Measurements from ENCODE around the gene BAG5. TPM values are rescaled to one million over a fixed set of nuclear protein-coding genes. Genes with fewer than 3 reads are reported as not detected.

Gene BAG5
- total and polyA plus RNA-seq, 2 of the 8 experiments (the other 6 are each of a cell fraction or from before 2014, with no cell fraction given): 7.4 to 29.5 TPM

DNA sequence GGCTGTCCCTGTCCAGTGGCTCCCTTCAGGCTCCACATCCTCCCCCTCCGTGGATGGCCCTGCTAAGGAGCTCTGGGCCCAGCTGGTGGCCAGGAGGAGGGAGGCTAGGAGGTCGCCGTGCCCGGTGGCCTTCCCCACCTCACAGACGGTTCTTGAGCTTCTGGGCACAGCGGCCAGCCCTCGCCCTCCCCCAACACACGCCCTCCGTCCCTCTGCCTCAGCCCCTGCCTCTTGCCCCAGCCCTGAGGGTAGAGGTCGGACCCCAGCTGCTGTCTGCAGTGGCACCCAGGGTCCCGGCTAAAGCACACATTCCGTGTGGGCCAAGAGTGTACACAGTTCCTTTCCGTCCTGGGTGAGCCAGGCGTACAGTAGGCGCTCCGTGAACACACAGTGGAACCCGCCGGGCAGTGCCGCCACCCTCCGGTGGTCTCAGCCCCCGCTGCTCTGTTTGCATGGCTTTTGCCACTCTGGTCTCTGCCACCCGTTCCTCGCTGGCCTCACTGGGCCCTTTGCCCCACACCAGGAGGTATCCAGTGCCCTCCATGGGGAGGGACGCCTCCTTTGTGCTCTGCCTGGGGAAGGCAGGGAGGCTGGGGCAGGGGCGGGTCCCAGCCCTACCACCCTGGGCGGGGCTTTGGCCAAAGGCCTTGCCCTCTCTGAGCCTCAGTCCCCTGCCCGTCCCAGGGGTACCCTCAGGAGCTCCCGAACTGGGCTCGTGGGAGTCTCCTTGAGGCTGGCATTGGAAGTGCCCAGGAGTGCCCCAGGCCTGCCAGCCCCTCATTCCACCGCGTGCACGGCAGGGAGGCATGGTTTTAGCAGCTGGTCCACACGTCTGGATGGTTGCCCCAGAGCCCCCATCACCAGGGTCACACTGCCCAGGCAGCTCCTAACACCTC is 20.5 kb downstream of the BAG5 start:
- Histone ChIP-seq H4K91ac (replicated peaks; ENCODE audit: insufficient read length, low read length) (peak overlapping the region; percentile 100), H3K4me3 (ENCODE audit: extremely low read depth in 1 of 4, insufficient read depth in 2 of 4, low read depth in 3 of 4, low read length in 4 of 4) (peak overlapping the region in 3 of 4 experiments; percentile 16 to 50 (median 28); a peak in 6 of 8 replicates), H3K4me1 (replicated peaks in 1 of 4; ENCODE audit: control insufficient read depth in 3 of 4, insufficient read depth in 4 of 4, low read length in 3 of 4) (peaks cover 0 to 32% (median 29%) of the 10 kb centered on the region in 4 experiments; a peak in 6 of 7 replicates), H3K14ac (ENCODE audit: insufficient read length) (no peak overlapping the region), H2BK12ac (ENCODE audit: low read depth, low read length) (peak overlapping the region; percentile 99; the same call in 1 of the 2 replicates), H3K79me2 (ENCODE audit: control insufficient read depth in 1 of 2, insufficient read depth in 2 of 2, low read length in 2 of 2) (no peaks in the 10 kb centered on the region), H3K27ac (ENCODE audit: low read depth, low read length) (peak overlapping the region; percentile 94), H4K20me1 (replicated peaks in 1 of 2; ENCODE audit: control insufficient read depth in 1 of 2, insufficient read depth in 2 of 2, low read length in 2 of 2) (peaks cover 0 to 6% of the 10 kb centered on the region in 2 experiments), H4K8ac (ENCODE audit: extremely low read depth, insufficient read depth, low read length) (peak overlapping the region; percentile 92; the same call in 1 of the 2 replicates), H3K18ac (ENCODE audit: extremely low read depth, low read length) (peak overlapping the region; percentile 99), H2BK20ac (ENCODE audit: low read length) (peak overlapping the region; percentile 97), H3K79me1 (ENCODE audit: low read depth, low read length) (no peaks in the 10 kb centered on the region), H4K5ac (ENCODE audit: insufficient read length, low read depth, low read length) (peak overlapping the region; percentile 92), H2AK5ac (ENCODE audit: low read depth, low read length) (no peak overlapping the region; the same call in 1 of the 2 replicates), H3K23me2 (ENCODE audit: low read depth, low read length) (no peaks in the 10 kb centered on the region), H3K4ac (replicated peaks; ENCODE audit: insufficient read length, low read depth, low read length) (peak overlapping the region; percentile 100), H2BK15ac (ENCODE audit: low read length) (peak overlapping the region; percentile 88; the same call in 1 of the 2 replicates), H3K27me3 (replicated peaks in 1 of 4; ENCODE audit: control insufficient read depth in 3 of 4, extremely low read depth in 1 of 4, insufficient read depth in 3 of 4, low read length in 3 of 4) (no peaks in the 10 kb centered on the region; a peak in 2 of 7 replicates), H3K23ac (ENCODE audit: insufficient read length) (no peak overlapping the region), H2BK120ac (replicated peaks; ENCODE audit: low read depth, low read length) (peak overlapping the region; percentile 99), H3K4me2 (ENCODE audit: insufficient read depth in 1 of 2, low read depth in 2 of 2, low read length in 2 of 2) (peak overlapping the region; percentile 40 to 86), H3K36me3 (ENCODE audit: control insufficient read depth in 2 of 4, insufficient read depth in 4 of 4, low read length in 3 of 4) (no peaks in the 10 kb centered on the region), H3K56ac (replicated peaks; ENCODE audit: insufficient read length, low read depth, low read length) (peak overlapping the region; percentile 82), H3K9ac (replicated peaks in 1 of 4; ENCODE audit: extremely low read depth in 1 of 4, low read depth in 3 of 4, low read length in 3 of 4) (peak overlapping the region in 2 of 4 experiments; percentile 68 to 75; a peak in 4 of 7 replicates), H2AFZ (ENCODE audit: low read length) (no peak overlapping the region), H2BK5ac (ENCODE audit: low read depth, low read length) (peak overlapping the region; percentile 97; the same call in 1 of the 2 replicates), H3K9me3 (ENCODE audit: insufficient read depth in 2 of 2, low read depth in 1 of 2, low read length in 1 of 2) (no peaks in the 10 kb centered on the region)
- DNase-seq (ENCODE audit: low read depth in 1 of 2, low spot score in 2 of 2): no peak
- FAIRE-seq: no peak
- POLR2A ChIA-PET (ENCODE audit: partially characterized antibody): interaction anchor here (0.6 to 29.8 kb wide), 8 partner anchors 11 to 208 kb away, joined by 3 to 844 read pairs (median 14); partner anchors contain the start of genes BAG5, CKB, COA8 and EIF5
- CTCF ChIA-PET (ENCODE audit: partially characterized antibody): interaction anchor here (0.9 to 28.8 kb wide), 7 partner anchors 10 to 437 kb away, joined by 3 to 921 read pairs (median 4); partner anchors contain the start of genes CKB and TRMT61A
- 53% methylated on average over 25 of the region's 33 CpGs; no CpG with 5 or more reads in 1 of the 2 experiments for WGBS, 2 experiments (ENCODE audit: extremely low coverage in 1 of 2, insufficient coverage in 1 of 2, insufficient read length in 1 of 2, insufficient replicate concordance in 2 of 2, low coverage in 1 of 2, low lambda C conversion rate in 2 of 2, missing lambda C conversion rate in 1 of 2)
- no peak for TF ChIP-seq JUN (IDR thresholded peaks at IDR 0.05; ENCODE audit: low read depth, low read length)
- 0 out of 2 replicates have a peak, but pooled peaks have one; percentile 36 for TF ChIP-seq POLR2AphosphoS5 (IDR thresholded peaks at IDR 0.05; ENCODE audit: low read depth, low read length)
- no peak for TF ChIP-seq SIN3A (conservative IDR thresholded peaks at IDR 0.05 in 1 of 2, IDR thresholded peaks at IDR 0.05 in 1 of 2; ENCODE audit: low read depth in 1 of 2, low read length in 2 of 2)
- TF ChIP-seq TEAD4 (IDR thresholded peaks at IDR 0.05; ENCODE audit: low read depth, low read length): no peak
- TF ChIP-seq ZNF274 (IDR thresholded peaks at IDR 0.05; ENCODE audit: borderline replicate concordance, extremely low read depth, low read length): no peak
- TF ChIP-seq, protein P1, sequence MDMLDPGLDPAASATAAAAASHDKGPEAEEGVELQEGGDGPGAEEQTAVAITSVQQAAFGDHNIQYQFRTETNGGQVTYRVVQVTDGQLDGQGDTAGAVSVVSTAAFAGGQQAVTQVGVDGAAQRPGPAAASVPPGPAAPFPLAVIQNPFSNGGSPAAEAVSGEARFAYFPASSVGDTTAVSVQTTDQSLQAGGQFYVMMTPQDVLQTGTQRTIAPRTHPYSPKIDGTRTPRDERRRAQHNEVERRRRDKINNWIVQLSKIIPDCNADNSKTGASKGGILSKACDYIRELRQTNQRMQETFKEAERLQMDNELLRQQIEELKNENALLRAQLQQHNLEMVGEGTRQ (IDR thresholded peaks at IDR 0.05; ENCODE audit: low read length): no peak
- no peak for TF ChIP-seq ASH2L (IDR thresholded peaks at IDR 0.05; ENCODE audit: low read length)
- no peak for TF ChIP-seq POU5F1 (IDR thresholded peaks at IDR 0.05; ENCODE audit: low read depth, low read length)
- peak; percentile 13 to 21; a peak in 2 of 4 replicates for TF ChIP-seq RAD21 (IDR thresholded peaks at IDR 0.05 in 1 of 2, conservative IDR thresholded peaks at IDR 0.05 in 1 of 2; ENCODE audit: low read depth in 2 of 2, low read length in 2 of 2)

Measured in H1 (cell line).